GM12874 (cell line): ENCODE results near the gene FER.

Source experiments
- CTCF ChIP-seq: IDR thresholded peaks from 2 replicates; pipeline ENCODE4 v1.5.1; 2011; ENCODE audit warnings: low read depth, mild to moderate bottlenecking, control low read depth, low read length, moderate library complexity; ENCODE audit not compliant: insufficient read depth

The FER gene

DNA sequence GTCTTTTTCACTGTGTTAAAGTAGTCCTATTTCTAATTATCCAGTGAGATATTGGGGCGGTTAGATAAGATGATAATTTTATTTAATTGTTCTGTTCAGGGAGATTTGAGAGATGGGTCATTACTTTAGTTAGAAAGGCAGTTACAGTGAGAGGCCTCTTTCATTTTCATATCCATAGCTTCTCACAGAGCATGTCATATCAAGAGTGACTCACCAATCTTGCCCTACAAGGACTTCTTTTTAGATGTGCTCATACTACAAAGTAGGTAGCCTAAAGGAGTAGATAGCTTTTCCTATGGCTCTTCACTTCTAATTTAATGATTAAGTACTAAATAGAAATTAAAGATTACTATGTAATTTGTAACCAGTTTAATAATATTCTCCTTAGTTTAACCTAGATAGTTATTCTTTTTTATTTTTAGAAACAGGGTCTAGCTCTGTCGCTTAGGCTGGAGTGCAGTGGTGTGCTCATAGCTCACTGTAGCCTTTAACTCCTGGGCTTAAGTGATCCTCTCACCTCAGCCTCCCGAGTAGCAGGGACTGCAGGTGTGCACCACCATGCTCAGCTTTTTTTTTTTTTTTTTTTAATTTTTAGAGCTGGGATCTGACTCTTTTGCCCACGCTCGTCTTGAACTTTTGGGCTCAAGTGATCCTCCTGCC, 71.0 kb downstream of the FER start:
- TF ChIP-seq CTCF, result no peak

- no peak for TF ChIP-seq CTCF
Measured at GRCh38 chr5:108820983-108821382, 73.3 kb downstream of the FER start.

DNA sequence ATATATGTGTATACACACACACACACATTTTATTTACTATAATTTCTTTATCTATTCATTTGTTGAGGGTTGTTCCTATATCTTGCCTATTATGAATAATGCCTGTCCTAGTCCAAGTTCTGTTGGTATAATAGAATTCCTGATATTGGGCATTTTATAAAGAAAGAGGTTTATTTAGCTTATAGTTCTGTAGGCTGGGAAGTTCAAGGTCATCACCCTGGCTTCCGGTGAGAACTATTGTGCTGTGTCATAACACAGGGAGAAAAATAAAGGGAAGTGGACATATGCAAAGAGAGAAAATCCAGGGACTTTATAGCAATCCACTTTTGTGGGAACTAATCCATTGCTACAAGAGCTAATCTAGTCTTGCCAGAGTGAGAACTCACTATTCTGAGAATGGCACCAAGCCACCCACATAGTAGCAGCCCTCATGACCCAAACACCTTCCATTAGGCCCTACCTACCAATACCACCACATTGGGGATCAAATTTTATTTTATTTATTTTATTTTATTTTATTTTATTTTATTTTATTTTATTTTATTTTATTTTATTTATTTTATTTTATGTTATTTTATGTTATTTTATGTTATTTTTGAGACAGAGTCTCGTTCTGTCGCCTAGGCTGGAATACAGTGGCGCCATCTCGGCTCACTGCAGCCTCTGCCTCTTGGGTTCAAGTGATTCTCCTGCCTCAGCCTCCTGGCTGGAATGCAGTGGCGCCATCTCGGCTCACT, 74.7 kb downstream of the FER start:
- no peak for TF ChIP-seq CTCF

- TF ChIP-seq CTCF, result no peak
Measured at GRCh38 chr5:108827131-108827530, 79.4 kb downstream of the FER start.

GRCh38 chr5:108830705-108831276, 83.1 kb downstream of the FER start:
- no peak for TF ChIP-seq CTCF

GRCh38 chr5:108836492-108836891, 88.8 kb downstream of the FER start:
- no peak for TF ChIP-seq CTCF

DNA sequence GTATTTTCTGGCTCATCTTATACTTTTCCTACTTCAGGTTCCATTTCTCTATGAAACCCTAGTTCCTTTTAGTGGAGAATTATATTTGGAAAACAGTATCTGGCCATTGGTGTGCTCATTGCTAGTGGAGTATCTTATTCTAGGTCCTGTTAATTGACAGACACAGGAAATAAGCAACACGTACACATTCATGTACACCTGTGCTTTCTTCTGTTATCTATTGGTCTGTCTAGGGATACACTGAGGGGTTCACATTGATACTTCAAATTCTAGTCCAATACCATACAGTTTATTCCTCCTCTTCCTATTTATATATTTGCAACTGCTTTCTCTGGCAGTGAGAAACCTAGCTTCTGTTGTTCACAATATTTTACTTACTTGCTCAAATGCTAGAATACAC, 110.2 kb downstream of the FER start:
- TF ChIP-seq CTCF, result no peak
